Cerebellar nuclear complex (tissue), 1 donor: Measurements from ENCODE around the gene RAB3IP.
"Not testable (repeated sequence)": the region's sequence is repeated elsewhere in the genome, so short reads cannot be mapped to it uniquely, and the experiment has no call there.

Source experiments
- DNase-seq, 2 experiments: peaks; one replicate each; lab custom pipeline; 2025; lab: John Stamatoyannopoulos, UW

The RAB3IP gene

GRCh38 chr12:69834576-69834975, 95.9 kb downstream of the RAB3IP start:
- DNase-seq, result no peak

- DNase-seq, result no peak
These were observed 96.4 kb downstream of the RAB3IP start for GRCh38 chr12:69835081-69835480.

GRCh38 chr12:69836015-69836414, 97.4 kb downstream of the RAB3IP start:
- no peak for DNase-seq

- DNase-seq, result no peak
These were observed 98.5 kb downstream of the RAB3IP start for GRCh38 chr12:69837191-69837590.

GRCh38 chr12:69837657-69838415, 99.2 kb downstream of the RAB3IP start:
- DNase-seq, result no peak

- DNase-seq, result no peak
These were observed 102.1 kb downstream of the RAB3IP start for GRCh38 chr12:69840727-69841126.

GRCh38 chr12:69843608-69844007, 104.9 kb downstream of the RAB3IP start:
- DNase-seq, result peak in 1 of 2 experiments; percentile 46

- peak; percentile 96 to 97 for DNase-seq
These were observed 105.8 kb downstream of the RAB3IP start for GRCh38 chr12:69844416-69844815.

- peak in 1 of 2 experiments; percentile 81 for DNase-seq
These were observed 106.2 kb downstream of the RAB3IP start for GRCh38 chr12:69844836-69845235.

- DNase-seq, result no peak
These were observed 108.3 kb downstream of the RAB3IP start for GRCh38 chr12:69846976-69847375.

GRCh38 chr12:69851976-69852375, 113.3 kb downstream of the RAB3IP start:
- DNase-seq, result no peak

- DNase-seq, result not testable (repeated sequence)
These were observed 114.7 kb downstream of the RAB3IP start for GRCh38 chr12:69853176-69853961.

- no peak for DNase-seq
These were observed 128.0 kb downstream of the RAB3IP start for GRCh38 chr12:69866698-69867097.

- DNase-seq, result no peak
These were observed 130.0 kb downstream of the RAB3IP start for GRCh38 chr12:69868695-69869094.

- no peak for DNase-seq
These were observed 134.1 kb downstream of the RAB3IP start for GRCh38 chr12:69872804-69873203.
